HEK293 (cell line): Measurements from ENCODE around the gene C12orf56.

Experiments
- FEZF1 ChIP-seq: fragments of 450-650 bp; formaldehyde crosslinking; IDR thresholded peaks from 2 replicates; pipeline ENCODE4 v1.5.1; 2016; ENCODE audit warnings: missing biosample characterization, missing genetic modification characterization
- GFI1B ChIP-seq: fragments of 450-650 bp; formaldehyde crosslinking; IDR thresholded peaks from 2 replicates; pipeline ENCODE4 v1.5.1; 2016; ENCODE audit warnings: missing biosample characterization, missing genetic modification characterization
- HOXD13 ChIP-seq: sonication (generic); formaldehyde crosslinking; IDR thresholded peaks from 2 replicates; pipeline ENCODE4 v1.8.0; 2022; ENCODE audit warnings: missing genetic modification reagents, borderline replicate concordance
- PRDM4 ChIP-seq: fragments of 450-650 bp; formaldehyde crosslinking; IDR thresholded peaks from 2 replicates; pipeline ENCODE4 v1.5.1; 2017; ENCODE audit warnings: missing biosample characterization, missing genetic modification characterization
- ZBTB8A ChIP-seq: fragments of 450-650 bp; formaldehyde crosslinking; IDR thresholded peaks from 2 replicates; pipeline ENCODE4 v1.5.1; 2016; ENCODE audit warnings: missing biosample characterization, missing genetic modification characterization
- ZFHX2 ChIP-seq: fragments of 450-650 bp; formaldehyde crosslinking; conservative IDR thresholded peaks from 2 replicates; pipeline ENCODE4 v1.5.1; 2016; ENCODE audit warnings: missing biosample characterization, missing genetic modification characterization
- ZNF121 ChIP-seq: fragments of 450-650 bp; formaldehyde crosslinking; IDR thresholded peaks from 2 replicates; pipeline ENCODE4 v1.5.1; 2016; ENCODE audit warnings: missing biosample characterization, missing genetic modification characterization
- ZNF140 ChIP-seq: fragments of 450-650 bp; formaldehyde crosslinking; IDR thresholded peaks from 2 replicates; pipeline ENCODE4 v1.5.1; 2016; ENCODE audit warnings: missing biosample characterization, missing genetic modification characterization
- ZNF169 ChIP-seq: fragments of 450-650 bp; formaldehyde crosslinking; IDR thresholded peaks from 2 replicates; pipeline ENCODE4 v1.5.1; 2016; ENCODE audit warnings: missing biosample characterization, missing genetic modification characterization
- ZNF274 ChIP-seq, 2 experiments: fragments of 200-500 bp in 1 of 2; fragments of 450-650 bp in 1 of 2; sonication (Bioruptor generic) in 1 of 2; formaldehyde crosslinking in 1 of 2; IDR thresholded peaks; 2 replicates each; pipeline versions ENCODE4 v1.5.1 to v1.6.1; 2014 to 2016; ENCODE audit warnings: borderline replicate concordance in 1 of 2, inconsistent platforms in 1 of 2, low read length in 1 of 2, missing biosample characterization in 1 of 2, missing genetic modification characterization in 1 of 2
- ZNF350 ChIP-seq: fragments of 450-650 bp; formaldehyde crosslinking; IDR thresholded peaks from 2 replicates; pipeline ENCODE4 v1.5.0; 2017; ENCODE audit warnings: missing biosample characterization, mild to moderate bottlenecking, missing genetic modification characterization
- ZNF354C ChIP-seq: fragments of 450-650 bp; formaldehyde crosslinking; IDR thresholded peaks from 2 replicates; pipeline ENCODE4 v1.5.1; 2016; ENCODE audit warnings: missing biosample characterization, missing genetic modification characterization, low read depth, borderline replicate concordance
- ZNF426 ChIP-seq: fragments of 450-650 bp; formaldehyde crosslinking; IDR thresholded peaks from 2 replicates; pipeline ENCODE4 v1.5.1; 2017; ENCODE audit warnings: missing biosample characterization, missing genetic modification characterization, mild to moderate bottlenecking, inconsistent platforms, moderate library complexity
- ZNF48 ChIP-seq: fragments of 450-650 bp; formaldehyde crosslinking; IDR thresholded peaks from 2 replicates; pipeline ENCODE4 v1.5.1; 2016; ENCODE audit warnings: missing biosample characterization, missing genetic modification characterization
- ZNF488 ChIP-seq: fragments of 450-650 bp; formaldehyde crosslinking; IDR thresholded peaks from 2 replicates; pipeline ENCODE4 v1.5.1; 2016; ENCODE audit warnings: missing biosample characterization, missing genetic modification characterization
- ZNF544 ChIP-seq: fragments of 450-650 bp; formaldehyde crosslinking; IDR thresholded peaks from 2 replicates; pipeline ENCODE4 v1.5.0; 2017; ENCODE audit warnings: missing biosample characterization, missing genetic modification characterization
- ZNF658 ChIP-seq: fragments of 450-650 bp; formaldehyde crosslinking; IDR thresholded peaks from 2 replicates; pipeline ENCODE4; 2016; ENCODE audit warnings: missing biosample characterization, missing genetic modification characterization
- ZNF777 ChIP-seq: fragments of 450-650 bp; formaldehyde crosslinking; IDR thresholded peaks from 2 replicates; pipeline ENCODE4 v1.5.1; 2017; ENCODE audit warnings: missing biosample characterization, missing genetic modification characterization, borderline replicate concordance
- ZNF837 ChIP-seq: fragments of 450-650 bp; formaldehyde crosslinking; IDR thresholded peaks from 2 replicates; pipeline ENCODE4 v1.5.1; 2016; ENCODE audit warnings: missing biosample characterization, missing genetic modification characterization
- TF ChIP-seq, protein P1 (sequence below): fragments of 450-650 bp; formaldehyde crosslinking; IDR thresholded peaks from 2 replicates; pipeline ENCODE4 v1.5.1; 2016; ENCODE audit warnings: missing biosample characterization, missing genetic modification characterization, borderline replicate concordance
- TF ChIP-seq, protein P2 (sequence below): fragments of 450-650 bp; formaldehyde crosslinking; IDR thresholded peaks from 2 replicates; pipeline ENCODE4 v1.5.1; 2016; ENCODE audit warnings: missing biosample characterization, missing genetic modification characterization
- TF ChIP-seq, protein P3 (sequence below): fragments of 450-650 bp; formaldehyde crosslinking; IDR thresholded peaks from 2 replicates; pipeline ENCODE4 v1.5.1; 2017; ENCODE audit warnings: missing biosample characterization, missing genetic modification characterization
- TF ChIP-seq, protein P4 (sequence below): fragments of 450-650 bp; formaldehyde crosslinking; IDR thresholded peaks from 2 replicates; pipeline ENCODE4 v1.5.1; 2016; ENCODE audit warnings: missing biosample characterization, missing genetic modification characterization
- TF ChIP-seq, protein P5 (sequence below): fragments of 450-650 bp; formaldehyde crosslinking; IDR thresholded peaks from 2 replicates; pipeline ENCODE4 v1.5.1; 2016; ENCODE audit warnings: missing biosample characterization, missing genetic modification characterization

Gene C12orf56

GRCh38 chr12:64404470-64405256, 14.1 kb upstream of the C12orf56 start (continued):
- TF ChIP-seq, protein P1, sequence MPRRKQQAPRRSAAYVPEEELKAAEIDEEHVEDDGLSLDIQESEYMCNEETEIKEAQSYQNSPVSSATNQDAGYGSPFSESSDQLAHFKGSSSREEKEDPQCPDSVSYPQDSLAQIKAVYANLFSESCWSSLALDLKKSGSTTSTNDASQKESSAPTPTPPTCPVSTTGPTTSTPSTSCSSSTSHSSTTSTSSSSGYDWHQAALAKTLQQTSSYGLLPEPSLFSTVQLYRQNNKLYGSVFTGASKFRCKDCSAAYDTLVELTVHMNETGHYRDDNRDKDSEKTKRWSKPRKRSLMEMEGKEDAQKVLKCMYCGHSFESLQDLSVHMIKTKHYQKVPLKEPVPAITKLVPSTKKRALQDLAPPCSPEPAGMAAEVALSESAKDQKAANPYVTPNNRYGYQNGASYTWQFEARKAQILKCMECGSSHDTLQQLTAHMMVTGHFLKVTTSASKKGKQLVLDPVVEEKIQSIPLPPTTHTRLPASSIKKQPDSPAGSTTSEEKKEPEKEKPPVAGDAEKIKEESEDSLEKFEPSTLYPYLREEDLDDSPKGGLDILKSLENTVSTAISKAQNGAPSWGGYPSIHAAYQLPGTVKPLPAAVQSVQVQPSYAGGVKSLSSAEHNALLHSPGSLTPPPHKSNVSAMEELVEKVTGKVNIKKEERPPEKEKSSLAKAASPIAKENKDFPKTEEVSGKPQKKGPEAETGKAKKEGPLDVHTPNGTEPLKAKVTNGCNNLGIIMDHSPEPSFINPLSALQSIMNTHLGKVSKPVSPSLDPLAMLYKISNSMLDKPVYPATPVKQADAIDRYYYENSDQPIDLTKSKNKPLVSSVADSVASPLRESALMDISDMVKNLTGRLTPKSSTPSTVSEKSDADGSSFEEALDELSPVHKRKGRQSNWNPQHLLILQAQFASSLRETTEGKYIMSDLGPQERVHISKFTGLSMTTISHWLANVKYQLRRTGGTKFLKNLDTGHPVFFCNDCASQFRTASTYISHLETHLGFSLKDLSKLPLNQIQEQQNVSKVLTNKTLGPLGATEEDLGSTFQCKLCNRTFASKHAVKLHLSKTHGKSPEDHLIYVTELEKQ (tag by site-specific recombination) = no peak
- TF ChIP-seq GFI1B (tag by site-specific recombination) (no peak), ZNF488 (no peak), ZNF426 (tag by site-specific recombination) (no peak), ZNF544 (no peak), ZNF48 (tag by site-specific recombination) (no peak), ZNF169 (tag by site-specific recombination) (no peak), ZFHX2 (tag by site-specific recombination) (peak; percentile 63), ZNF658 (tag by site-specific recombination) (no peak), FEZF1 (no peak), ZNF121 (no peak), ZNF350 (tag by site-specific recombination) (no peak), ZNF274 (IDR thresholded peaks at IDR 0.05; ENCODE audit: low read length) (no peak), ZNF274 (tag by site-specific recombination; IDR thresholded peaks at IDR 0.05; ENCODE audit: borderline replicate concordance) (no peak), ZNF140 (no peak), ZNF354C (tag by site-specific recombination) (no peak), ZNF777 (tag by site-specific recombination) (peak; percentile 84; the same call in 1 of the 2 replicates), HOXD13 (CRISPR knock-in tag) (peak; percentile 87; the same call in 1 of the 2 replicates), ZBTB8A (tag by site-specific recombination) (peak; percentile 52), PRDM4 (tag by site-specific recombination) (0 out of 2 replicates have a peak, but pooled peaks have one; percentile 10), ZNF837 (tag by site-specific recombination) (no peak)
- TF ChIP-seq, protein P2, sequence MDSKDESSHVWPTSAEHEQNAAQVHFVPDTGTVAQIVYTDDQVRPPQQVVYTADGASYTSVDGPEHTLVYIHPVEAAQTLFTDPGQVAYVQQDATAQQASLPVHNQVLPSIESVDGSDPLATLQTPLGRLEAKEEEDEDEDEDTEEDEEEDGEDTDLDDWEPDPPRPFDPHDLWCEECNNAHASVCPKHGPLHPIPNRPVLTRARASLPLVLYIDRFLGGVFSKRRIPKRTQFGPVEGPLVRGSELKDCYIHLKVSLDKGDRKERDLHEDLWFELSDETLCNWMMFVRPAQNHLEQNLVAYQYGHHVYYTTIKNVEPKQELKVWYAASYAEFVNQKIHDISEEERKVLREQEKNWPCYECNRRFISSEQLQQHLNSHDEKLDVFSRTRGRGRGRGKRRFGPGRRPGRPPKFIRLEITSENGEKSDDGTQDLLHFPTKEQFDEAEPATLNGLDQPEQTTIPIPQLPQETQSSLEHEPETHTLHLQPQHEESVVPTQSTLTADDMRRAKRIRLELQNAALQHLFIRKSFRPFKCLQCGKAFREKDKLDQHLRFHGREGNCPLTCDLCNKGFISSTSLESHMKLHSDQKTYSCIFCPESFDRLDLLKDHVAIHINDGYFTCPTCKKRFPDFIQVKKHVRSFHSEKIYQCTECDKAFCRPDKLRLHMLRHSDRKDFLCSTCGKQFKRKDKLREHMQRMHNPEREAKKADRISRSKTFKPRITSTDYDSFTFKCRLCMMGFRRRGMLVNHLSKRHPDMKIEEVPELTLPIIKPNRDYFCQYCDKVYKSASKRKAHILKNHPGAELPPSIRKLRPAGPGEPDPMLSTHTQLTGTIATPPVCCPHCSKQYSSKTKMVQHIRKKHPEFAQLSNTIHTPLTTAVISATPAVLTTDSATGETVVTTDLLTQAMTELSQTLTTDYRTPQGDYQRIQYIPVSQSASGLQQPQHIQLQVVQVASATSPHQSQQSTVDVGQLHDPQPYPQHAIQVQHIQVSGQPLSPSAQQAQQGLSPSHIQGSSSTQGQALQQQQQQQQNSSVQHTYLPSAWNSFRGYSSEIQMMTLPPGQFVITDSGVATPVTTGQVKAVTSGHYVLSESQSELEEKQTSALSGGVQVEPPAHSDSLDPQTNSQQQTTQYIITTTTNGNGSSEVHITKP (tag by site-specific recombination) = peak; percentile 60
- TF ChIP-seq, protein P3, sequence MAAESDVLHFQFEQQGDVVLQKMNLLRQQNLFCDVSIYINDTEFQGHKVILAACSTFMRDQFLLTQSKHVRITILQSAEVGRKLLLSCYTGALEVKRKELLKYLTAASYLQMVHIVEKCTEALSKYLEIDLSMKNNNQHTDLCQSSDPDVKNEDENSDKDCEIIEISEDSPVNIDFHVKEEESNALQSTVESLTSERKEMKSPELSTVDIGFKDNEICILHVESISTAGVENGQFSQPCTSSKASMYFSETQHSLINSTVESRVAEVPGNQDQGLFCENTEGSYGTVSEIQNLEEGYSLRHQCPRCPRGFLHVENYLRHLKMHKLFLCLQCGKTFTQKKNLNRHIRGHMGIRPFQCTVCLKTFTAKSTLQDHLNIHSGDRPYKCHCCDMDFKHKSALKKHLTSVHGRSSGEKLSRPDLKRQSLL (tag by site-specific recombination) = no peak
- TF ChIP-seq, protein P4, sequence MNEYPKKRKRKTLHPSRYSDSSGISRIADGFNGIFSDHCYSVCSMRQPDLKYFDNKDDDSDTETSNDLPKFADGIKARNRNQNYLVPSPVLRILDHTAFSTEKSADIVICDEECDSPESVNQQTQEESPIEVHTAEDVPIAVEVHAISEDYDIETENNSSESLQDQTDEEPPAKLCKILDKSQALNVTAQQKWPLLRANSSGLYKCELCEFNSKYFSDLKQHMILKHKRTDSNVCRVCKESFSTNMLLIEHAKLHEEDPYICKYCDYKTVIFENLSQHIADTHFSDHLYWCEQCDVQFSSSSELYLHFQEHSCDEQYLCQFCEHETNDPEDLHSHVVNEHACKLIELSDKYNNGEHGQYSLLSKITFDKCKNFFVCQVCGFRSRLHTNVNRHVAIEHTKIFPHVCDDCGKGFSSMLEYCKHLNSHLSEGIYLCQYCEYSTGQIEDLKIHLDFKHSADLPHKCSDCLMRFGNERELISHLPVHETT (tag by site-specific recombination) = no peak
- TF ChIP-seq, protein P5, sequence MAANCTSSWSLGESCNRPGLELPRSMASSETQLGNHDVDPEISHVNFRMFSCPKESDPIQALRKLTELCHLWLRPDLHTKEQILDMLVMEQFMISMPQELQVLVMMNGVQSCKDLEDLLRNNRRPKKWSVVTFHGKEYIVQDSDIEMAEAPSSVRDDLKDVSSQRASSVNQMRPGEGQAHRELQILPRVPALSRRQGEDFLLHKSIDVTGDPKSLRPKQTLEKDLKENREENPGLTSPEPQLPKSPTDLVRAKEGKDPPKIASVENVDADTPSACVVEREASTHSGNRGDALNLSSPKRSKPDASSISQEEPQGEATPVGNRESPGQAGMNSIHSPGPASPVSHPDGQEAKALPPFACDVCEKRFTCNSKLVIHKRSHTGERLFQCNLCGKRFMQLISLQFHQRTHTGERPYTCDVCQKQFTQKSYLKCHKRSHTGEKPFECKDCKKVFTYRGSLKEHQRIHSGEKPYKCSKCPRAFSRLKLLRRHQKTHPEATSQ (tag by site-specific recombination) = 0 out of 2 replicates have a peak, but pooled peaks have one; percentile 42
